ENCODE results near the gene GAGE12D. TPM values are rescaled to one million over a fixed set of nuclear protein-coding genes. Genes with fewer than 3 reads are reported as not detected.
"Not testable (repeated sequence)": the region's sequence is repeated elsewhere in the genome, so short reads cannot be mapped to it uniquely, and the experiment has no call there.

GAGE12D gene, protein sequence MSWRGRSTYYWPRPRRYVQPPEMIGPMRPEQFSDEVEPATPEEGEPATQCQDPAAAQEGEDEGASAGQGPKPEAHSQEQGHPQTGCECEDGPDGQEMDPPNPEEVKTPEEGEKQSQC
- total RNA-seq (not detected in 2 replicates), polyA plus RNA-seq (not detected in 2 replicates)

DNA sequence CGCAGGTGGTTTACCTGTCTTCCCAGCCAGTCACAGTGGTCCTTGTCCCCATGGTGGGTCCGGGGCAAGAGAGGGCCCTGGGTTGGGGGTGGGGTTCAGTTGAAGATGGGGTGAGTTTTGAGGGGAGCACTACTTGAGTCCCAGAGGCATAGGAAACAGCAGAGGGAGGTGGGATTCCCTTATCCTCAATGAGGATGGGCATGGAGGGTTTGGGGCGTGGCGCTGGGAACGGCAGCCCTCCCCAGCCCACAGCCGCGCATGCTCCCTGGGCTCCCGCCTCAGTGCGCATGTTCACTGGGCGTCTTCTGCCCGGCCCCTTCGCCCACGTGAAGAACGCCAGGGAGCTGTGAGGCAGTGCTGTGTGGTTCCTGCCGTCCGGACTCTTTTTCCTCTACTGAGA, at the start of gene GAGE12D:
Gene GAGE12D (plus strand): TSS at position 301 of the 400 bp plus-strand sequence. CDS start 1,155 bp downstream, outside the sequence.
- not testable (repeated sequence) for H3K27me3 ChIP-seq; H3K9me3 ChIP-seq (ENCODE audit: low read depth); H3K9me2 ChIP-seq (replicated peaks; ENCODE audit: insufficient read depth); H3K4me3 ChIP-seq; H3K79me2 ChIP-seq; DNase-seq (ENCODE audit: low spot score); H3K4me2 ChIP-seq; H2AFZ ChIP-seq; H3K27ac ChIP-seq; H3K36me3 ChIP-seq (replicated peaks; ENCODE audit: insufficient read depth, low read depth); H3K4me1 ChIP-seq (ENCODE audit: insufficient read depth); H4K20me1 ChIP-seq (ENCODE audit: insufficient read depth, poor library complexity, severe bottlenecking)
- no CpG with 5 or more reads among the region's 16 CpGs for WGBS (ENCODE audit: low lambda C conversion rate, missing lambda C conversion rate)

DNA sequence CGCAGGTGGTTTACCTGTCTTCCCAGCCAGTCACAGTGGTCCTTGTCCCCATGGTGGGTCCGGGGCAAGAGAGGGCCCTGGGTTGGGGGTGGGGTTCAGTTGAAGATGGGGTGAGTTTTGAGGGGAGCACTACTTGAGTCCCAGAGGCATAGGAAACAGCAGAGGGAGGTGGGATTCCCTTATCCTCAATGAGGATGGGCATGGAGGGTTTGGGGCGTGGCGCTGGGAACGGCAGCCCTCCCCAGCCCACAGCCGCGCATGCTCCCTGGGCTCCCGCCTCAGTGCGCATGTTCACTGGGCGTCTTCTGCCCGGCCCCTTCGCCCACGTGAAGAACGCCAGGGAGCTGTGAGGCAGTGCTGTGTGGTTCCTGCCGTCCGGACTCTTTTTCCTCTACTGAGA, 9.7 kb upstream of the GAGE12D start, which contains the start of gene GAGE12C:
Gene GAGE12C (plus strand): TSS at position 301 of the 400 bp plus-strand sequence. CDS start 1,155 bp downstream, outside the sequence.
- not testable (repeated sequence) for H2AFZ ChIP-seq; H3K79me2 ChIP-seq; H3K4me1 ChIP-seq (ENCODE audit: insufficient read depth); H3K9me2 ChIP-seq (replicated peaks; ENCODE audit: insufficient read depth); H3K9me3 ChIP-seq (ENCODE audit: low read depth); DNase-seq (ENCODE audit: low spot score); H3K36me3 ChIP-seq (replicated peaks; ENCODE audit: insufficient read depth, low read depth); H3K4me2 ChIP-seq; H3K27me3 ChIP-seq; H3K27ac ChIP-seq; H3K4me3 ChIP-seq; H4K20me1 ChIP-seq (ENCODE audit: insufficient read depth, poor library complexity, severe bottlenecking)
- no CpG with 5 or more reads among the region's 16 CpGs for WGBS (ENCODE audit: low lambda C conversion rate, missing lambda C conversion rate)

DNA sequence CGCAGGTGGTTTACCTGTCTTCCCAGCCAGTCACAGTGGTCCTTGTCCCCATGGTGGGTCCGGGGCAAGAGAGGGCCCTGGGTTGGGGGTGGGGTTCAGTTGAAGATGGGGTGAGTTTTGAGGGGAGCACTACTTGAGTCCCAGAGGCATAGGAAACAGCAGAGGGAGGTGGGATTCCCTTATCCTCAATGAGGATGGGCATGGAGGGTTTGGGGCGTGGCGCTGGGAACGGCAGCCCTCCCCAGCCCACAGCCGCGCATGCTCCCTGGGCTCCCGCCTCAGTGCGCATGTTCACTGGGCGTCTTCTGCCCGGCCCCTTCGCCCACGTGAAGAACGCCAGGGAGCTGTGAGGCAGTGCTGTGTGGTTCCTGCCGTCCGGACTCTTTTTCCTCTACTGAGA, 9.5 kb downstream of the GAGE12D start, which contains the start of gene GAGE12E:
Gene GAGE12E (plus strand): TSS at position 301 of the 400 bp plus-strand sequence. CDS start 1,155 bp downstream, outside the sequence.
- no CpG with 5 or more reads among the region's 16 CpGs for WGBS (ENCODE audit: low lambda C conversion rate, missing lambda C conversion rate)
- not testable (repeated sequence) for H2AFZ ChIP-seq; DNase-seq (ENCODE audit: low spot score); H3K36me3 ChIP-seq (replicated peaks; ENCODE audit: insufficient read depth, low read depth); H3K4me1 ChIP-seq (ENCODE audit: insufficient read depth); H3K4me3 ChIP-seq; H3K4me2 ChIP-seq; H3K27me3 ChIP-seq; H4K20me1 ChIP-seq (ENCODE audit: insufficient read depth, poor library complexity, severe bottlenecking); H3K9me2 ChIP-seq (replicated peaks; ENCODE audit: insufficient read depth); H3K27ac ChIP-seq; H3K9me3 ChIP-seq (ENCODE audit: low read depth); H3K79me2 ChIP-seq

DNA sequence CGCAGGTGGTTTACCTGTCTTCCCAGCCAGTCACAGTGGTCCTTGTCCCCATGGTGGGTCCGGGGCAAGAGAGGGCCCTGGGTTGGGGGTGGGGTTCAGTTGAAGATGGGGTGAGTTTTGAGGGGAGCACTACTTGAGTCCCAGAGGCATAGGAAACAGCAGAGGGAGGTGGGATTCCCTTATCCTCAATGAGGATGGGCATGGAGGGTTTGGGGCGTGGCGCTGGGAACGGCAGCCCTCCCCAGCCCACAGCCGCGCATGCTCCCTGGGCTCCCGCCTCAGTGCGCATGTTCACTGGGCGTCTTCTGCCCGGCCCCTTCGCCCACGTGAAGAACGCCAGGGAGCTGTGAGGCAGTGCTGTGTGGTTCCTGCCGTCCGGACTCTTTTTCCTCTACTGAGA, 19.0 kb downstream of the GAGE12D start, which contains the start of gene GAGE12F:
Gene GAGE12F (plus strand): TSS at position 301 of the 400 bp plus-strand sequence. CDS start 1,155 bp downstream, outside the sequence.
- DNase-seq (ENCODE audit: low spot score); H3K79me2 ChIP-seq; H3K27ac ChIP-seq; H3K9me3 ChIP-seq (ENCODE audit: low read depth); H3K36me3 ChIP-seq (replicated peaks; ENCODE audit: insufficient read depth, low read depth); H2AFZ ChIP-seq; H3K4me3 ChIP-seq; H3K4me1 ChIP-seq (ENCODE audit: insufficient read depth); H3K27me3 ChIP-seq; H3K9me2 ChIP-seq (replicated peaks; ENCODE audit: insufficient read depth); H3K4me2 ChIP-seq; H4K20me1 ChIP-seq (ENCODE audit: insufficient read depth, poor library complexity, severe bottlenecking): not testable (repeated sequence)
- WGBS (ENCODE audit: low lambda C conversion rate, missing lambda C conversion rate), result no CpG with 5 or more reads among the region's 16 CpGs

DNA sequence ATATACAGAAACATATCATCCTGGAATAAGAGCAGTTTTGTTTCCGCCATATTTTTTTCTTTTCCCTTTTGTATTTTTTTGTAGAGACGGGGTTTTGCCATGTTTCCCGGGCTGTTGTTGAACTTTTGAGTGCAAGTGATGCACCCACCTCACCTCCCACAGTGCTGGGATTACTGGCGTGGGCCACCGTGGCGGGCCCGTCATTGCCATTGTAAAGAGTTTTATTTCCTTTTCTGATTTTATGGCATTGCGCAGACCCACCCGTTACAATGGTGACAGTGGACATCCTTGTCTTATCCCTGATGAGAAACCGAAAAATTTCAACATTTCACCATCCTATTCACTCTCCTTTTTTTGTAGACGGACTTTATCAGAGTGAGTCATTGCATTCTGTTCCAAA, 27.2 kb downstream of the GAGE12D start:
- DNase-seq (ENCODE audit: low spot score); H3K27me3 ChIP-seq; H3K4me3 ChIP-seq; H3K9me2 ChIP-seq (replicated peaks; ENCODE audit: insufficient read depth); H4K20me1 ChIP-seq (ENCODE audit: insufficient read depth, poor library complexity, severe bottlenecking); H3K9me3 ChIP-seq (ENCODE audit: low read depth); H3K79me2 ChIP-seq; H2AFZ ChIP-seq; H3K27ac ChIP-seq; H3K36me3 ChIP-seq (replicated peaks; ENCODE audit: insufficient read depth, low read depth); H3K4me2 ChIP-seq; H3K4me1 ChIP-seq (ENCODE audit: insufficient read depth): not testable (repeated sequence)
- no CpG with 5 or more reads among the region's 11 CpGs for WGBS (ENCODE audit: low lambda C conversion rate, missing lambda C conversion rate)

DNA sequence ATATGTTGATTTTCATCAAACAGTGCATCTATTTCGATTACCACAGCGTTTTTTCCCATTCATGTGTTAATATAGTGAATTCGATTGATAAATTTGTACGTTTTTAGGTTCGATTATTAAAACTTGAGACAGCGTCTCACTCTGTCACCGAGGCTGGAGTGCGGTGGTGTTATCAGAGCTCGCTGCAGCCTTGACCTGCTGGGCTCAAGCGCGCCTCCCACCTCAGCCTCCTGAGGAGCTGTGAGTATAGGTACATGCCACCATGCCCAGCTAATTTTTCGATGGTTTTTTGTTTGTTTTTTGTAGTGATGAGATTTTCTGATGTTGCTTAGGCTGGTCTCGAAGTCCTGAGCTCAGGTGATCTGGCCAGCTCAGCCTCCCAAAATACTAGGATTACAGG, 27.6 kb downstream of the GAGE12D start:
- DNase-seq (ENCODE audit: low spot score); H3K36me3 ChIP-seq (replicated peaks; ENCODE audit: insufficient read depth, low read depth); H3K27ac ChIP-seq; H3K79me2 ChIP-seq; H3K4me3 ChIP-seq; H4K20me1 ChIP-seq (ENCODE audit: insufficient read depth, poor library complexity, severe bottlenecking); H3K9me3 ChIP-seq (ENCODE audit: low read depth); H3K27me3 ChIP-seq; H2AFZ ChIP-seq; H3K4me2 ChIP-seq; H3K9me2 ChIP-seq (replicated peaks; ENCODE audit: insufficient read depth); H3K4me1 ChIP-seq (ENCODE audit: insufficient read depth): not testable (repeated sequence)
- no CpG with 5 or more reads among the region's 13 CpGs for WGBS (ENCODE audit: low lambda C conversion rate, missing lambda C conversion rate)

DNA sequence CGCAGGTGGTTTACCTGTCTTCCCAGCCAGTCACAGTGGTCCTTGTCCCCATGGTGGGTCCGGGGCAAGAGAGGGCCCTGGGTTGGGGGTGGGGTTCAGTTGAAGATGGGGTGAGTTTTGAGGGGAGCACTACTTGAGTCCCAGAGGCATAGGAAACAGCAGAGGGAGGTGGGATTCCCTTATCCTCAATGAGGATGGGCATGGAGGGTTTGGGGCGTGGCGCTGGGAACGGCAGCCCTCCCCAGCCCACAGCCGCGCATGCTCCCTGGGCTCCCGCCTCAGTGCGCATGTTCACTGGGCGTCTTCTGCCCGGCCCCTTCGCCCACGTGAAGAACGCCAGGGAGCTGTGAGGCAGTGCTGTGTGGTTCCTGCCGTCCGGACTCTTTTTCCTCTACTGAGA, 28.6 kb downstream of the GAGE12D start, which contains the start of gene GAGE12G:
Gene GAGE12G (plus strand): TSS at position 301 of the 400 bp plus-strand sequence. CDS start 1,155 bp downstream, outside the sequence.
- H3K27ac ChIP-seq; H3K79me2 ChIP-seq; H3K4me1 ChIP-seq (ENCODE audit: insufficient read depth); H3K9me2 ChIP-seq (replicated peaks; ENCODE audit: insufficient read depth); H3K9me3 ChIP-seq (ENCODE audit: low read depth); H4K20me1 ChIP-seq (ENCODE audit: insufficient read depth, poor library complexity, severe bottlenecking); H3K4me3 ChIP-seq; DNase-seq (ENCODE audit: low spot score); H3K4me2 ChIP-seq; H3K27me3 ChIP-seq; H2AFZ ChIP-seq; H3K36me3 ChIP-seq (replicated peaks; ENCODE audit: insufficient read depth, low read depth): not testable (repeated sequence)
- no CpG with 5 or more reads among the region's 16 CpGs for WGBS (ENCODE audit: low lambda C conversion rate, missing lambda C conversion rate)

DNA sequence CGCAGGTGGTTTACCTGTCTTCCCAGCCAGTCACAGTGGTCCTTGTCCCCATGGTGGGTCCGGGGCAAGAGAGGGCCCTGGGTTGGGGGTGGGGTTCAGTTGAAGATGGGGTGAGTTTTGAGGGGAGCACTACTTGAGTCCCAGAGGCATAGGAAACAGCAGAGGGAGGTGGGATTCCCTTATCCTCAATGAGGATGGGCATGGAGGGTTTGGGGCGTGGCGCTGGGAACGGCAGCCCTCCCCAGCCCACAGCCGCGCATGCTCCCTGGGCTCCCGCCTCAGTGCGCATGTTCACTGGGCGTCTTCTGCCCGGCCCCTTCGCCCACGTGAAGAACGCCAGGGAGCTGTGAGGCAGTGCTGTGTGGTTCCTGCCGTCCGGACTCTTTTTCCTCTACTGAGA, 38.1 kb downstream of the GAGE12D start, which contains the start of gene GAGE12H:
Gene GAGE12H (plus strand): TSS at position 301 of the 400 bp plus-strand sequence. CDS start 1,155 bp downstream, outside the sequence.
- H3K27ac ChIP-seq; H3K4me1 ChIP-seq (ENCODE audit: insufficient read depth); H3K4me2 ChIP-seq; H3K9me2 ChIP-seq (replicated peaks; ENCODE audit: insufficient read depth); H3K4me3 ChIP-seq; H4K20me1 ChIP-seq (ENCODE audit: insufficient read depth, poor library complexity, severe bottlenecking); DNase-seq (ENCODE audit: low spot score); H2AFZ ChIP-seq; H3K79me2 ChIP-seq; H3K27me3 ChIP-seq; H3K36me3 ChIP-seq (replicated peaks; ENCODE audit: insufficient read depth, low read depth); H3K9me3 ChIP-seq (ENCODE audit: low read depth): not testable (repeated sequence)
- WGBS (ENCODE audit: low lambda C conversion rate, missing lambda C conversion rate), result no CpG with 5 or more reads among the region's 16 CpGs

DNA sequence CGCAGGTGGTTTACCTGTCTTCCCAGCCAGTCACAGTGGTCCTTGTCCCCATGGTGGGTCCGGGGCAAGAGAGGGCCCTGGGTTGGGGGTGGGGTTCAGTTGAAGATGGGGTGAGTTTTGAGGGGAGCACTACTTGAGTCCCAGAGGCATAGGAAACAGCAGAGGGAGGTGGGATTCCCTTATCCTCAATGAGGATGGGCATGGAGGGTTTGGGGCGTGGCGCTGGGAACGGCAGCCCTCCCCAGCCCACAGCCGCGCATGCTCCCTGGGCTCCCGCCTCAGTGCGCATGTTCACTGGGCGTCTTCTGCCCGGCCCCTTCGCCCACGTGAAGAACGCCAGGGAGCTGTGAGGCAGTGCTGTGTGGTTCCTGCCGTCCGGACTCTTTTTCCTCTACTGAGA, 47.7 kb downstream of the GAGE12D start, which contains the start of gene GAGE2A:
Gene GAGE2A (plus strand): TSS at position 301 of the 400 bp plus-strand sequence. CDS start 1,155 bp downstream, outside the sequence.
- not testable (repeated sequence) for H3K4me1 ChIP-seq (ENCODE audit: insufficient read depth); DNase-seq (ENCODE audit: low spot score); H3K9me2 ChIP-seq (replicated peaks; ENCODE audit: insufficient read depth); H3K27ac ChIP-seq; H4K20me1 ChIP-seq (ENCODE audit: insufficient read depth, poor library complexity, severe bottlenecking); H3K27me3 ChIP-seq; H2AFZ ChIP-seq; H3K4me2 ChIP-seq; H3K4me3 ChIP-seq; H3K36me3 ChIP-seq (replicated peaks; ENCODE audit: insufficient read depth, low read depth); H3K79me2 ChIP-seq; H3K9me3 ChIP-seq (ENCODE audit: low read depth)
- no CpG with 5 or more reads among the region's 16 CpGs for WGBS (ENCODE audit: low lambda C conversion rate, missing lambda C conversion rate)
